IMR-90 (cell line): ENCODE measurements around the gene C22orf15. TPM values are rescaled to one million over a fixed set of nuclear protein-coding genes. Genes with fewer than 3 reads are reported as not detected.

ENCODE experiments used
- ATAC-seq: fragments of 200-7000 bp; cut with Tn5 transposase; 2 replicates; pipeline ENCODE4 v1.9.1; 2020; ENCODE audit warnings: low read depth, mild to moderate bottlenecking, moderate library complexity
- BruUV-seq: library from RNA; stranded (reverse); fragments of 400-500 nt; replicated peaks from 2 replicates; lab custom pipeline; 2021; lab: Mats Ljungman, UMichigan
- CTCF ChIA-PET: fragments of 300-600 bp; formaldehyde crosslinking; extraction: SDS; loops from one replicate; lab custom pipeline; 2021; ENCODE audit warnings: antibody characterized with exemption; lab: Yijun Ruan, JAX
- POLR2A ChIA-PET: fragments of 300-600 bp; sonication (Branson Sonifier 250); formaldehyde crosslinking; loops from one replicate; lab custom pipeline; 2022; ENCODE audit warnings: antibody characterized with exemption; ENCODE audit not compliant: unreplicated experiment; lab: Charles Lee
- DNase-seq: peaks from one replicate; pipeline ENCODE4 v3.0.0; 2013
- H2AFZ ChIP-seq: replicated peaks from 2 replicates; pipeline ENCODE3; 2013; ENCODE audit warnings: low read length, mild to moderate bottlenecking; ENCODE audit not compliant: poor library complexity
- H2AK5ac ChIP-seq: 2 replicates; pipeline ENCODE4 v1.6.1; 2013; ENCODE audit warnings: low read depth, low read length, inconsistent platforms
- H2AK9ac ChIP-seq: replicated peaks from 2 replicates; pipeline ENCODE3; 2013; ENCODE audit warnings: mild to moderate bottlenecking, low read depth, low read length, moderate library complexity; ENCODE audit not compliant: poor library complexity
- H2BK120ac ChIP-seq: 2 replicates; pipeline ENCODE4 v1.6.1; 2013; ENCODE audit warnings: low read depth, low read length, inconsistent platforms
- H2BK15ac ChIP-seq: 3 replicates; pipeline ENCODE4 v1.6.1; 2013; ENCODE audit warnings: low read depth, low read length, inconsistent platforms
- H2BK20ac ChIP-seq: 2 replicates; pipeline ENCODE4 v1.6.1; 2013; ENCODE audit warnings: low read depth, mild to moderate bottlenecking, inconsistent platforms, low read length, moderate library complexity
- H2BK5ac ChIP-seq: 2 replicates; pipeline ENCODE4 v1.6.1; 2013; ENCODE audit warnings: mild to moderate bottlenecking, low read depth, low read length, inconsistent platforms; ENCODE audit not compliant: poor library complexity, severe bottlenecking
- H3K14ac ChIP-seq: replicated peaks from 2 replicates; pipeline ENCODE4 v1.6.1; 2013; ENCODE audit warnings: low read depth, low read length, inconsistent platforms
- H3K18ac ChIP-seq: 2 replicates; pipeline ENCODE4 v1.6.1; 2013; ENCODE audit warnings: low read depth, low read length, control low read depth
- H3K23ac ChIP-seq: 2 replicates; pipeline ENCODE4 v1.6.1; 2013; ENCODE audit warnings: low read depth, low read length, inconsistent platforms
- H3K27ac ChIP-seq: 2 replicates; pipeline ENCODE4 v1.5.1; 2013; ENCODE audit warnings: mild to moderate bottlenecking, control low read depth, low read length; ENCODE audit not compliant: insufficient read depth
- H3K27me3 ChIP-seq: 2 replicates; pipeline ENCODE4 v1.6.1; 2013; ENCODE audit warnings: low read length; ENCODE audit not compliant: control insufficient read depth, insufficient read depth
- H3K36me3 ChIP-seq: 2 replicates; pipeline ENCODE4 v1.6.1; 2013; ENCODE audit warnings: low read length, mixed read lengths; ENCODE audit not compliant: control insufficient read depth, insufficient read depth
- H3K4ac ChIP-seq: 2 replicates; pipeline ENCODE4 v1.6.1; 2013; ENCODE audit warnings: low read depth, low read length, inconsistent platforms
- H3K4me1 ChIP-seq: 2 replicates; pipeline ENCODE4 v1.6.1; 2013; ENCODE audit warnings: low read length, mixed read lengths; ENCODE audit not compliant: control insufficient read depth, insufficient read depth
- H3K4me2 ChIP-seq: 2 replicates; pipeline ENCODE4 v1.6.1; 2013; ENCODE audit warnings: low read depth, mild to moderate bottlenecking, control low read depth, low read length, moderate library complexity
- H3K4me3 ChIP-seq: 2 replicates; pipeline ENCODE4 v1.5.1; 2013; ENCODE audit warnings: low read depth, mild to moderate bottlenecking, control low read depth, low read length, moderate library complexity; ENCODE audit not compliant: insufficient read depth
- H3K56ac ChIP-seq: 2 replicates; pipeline ENCODE4 v1.6.1; 2013; ENCODE audit warnings: low read length, inconsistent platforms; ENCODE audit not compliant: insufficient read depth; ENCODE audit errors: extremely low read depth
- H3K79me1 ChIP-seq, 2 experiments: 2 replicates each; pipeline ENCODE4 v1.6.1; 2013; ENCODE audit warnings: low read length in 2 of 2, inconsistent platforms in 1 of 2, low read depth in 1 of 2
- H3K9ac ChIP-seq: 2 replicates; pipeline ENCODE4 v1.6.1; 2013; ENCODE audit warnings: low read depth, low read length, control low read depth
- H3K9me1 ChIP-seq: 2 replicates; pipeline ENCODE4 v1.6.1; 2013; ENCODE audit warnings: low read length, inconsistent platforms; ENCODE audit not compliant: insufficient read depth
- H3K9me3 ChIP-seq: 2 replicates; pipeline ENCODE4 v1.6.1; 2013; ENCODE audit warnings: low read length; ENCODE audit not compliant: control insufficient read depth, insufficient read depth
- H4K20me1 ChIP-seq: 2 replicates; pipeline ENCODE4 v1.6.1; 2013; ENCODE audit warnings: low read length, inconsistent platforms; ENCODE audit not compliant: insufficient read depth
- H4K5ac ChIP-seq: 2 replicates; pipeline ENCODE4 v1.6.1; 2013; ENCODE audit warnings: mild to moderate bottlenecking, low read depth, low read length, control low read depth
- H4K8ac ChIP-seq, 2 experiments: 2 replicates each; pipeline ENCODE4 v1.6.1; 2013; ENCODE audit warnings: low read depth in 2 of 2, low read length in 2 of 2, control low read depth in 1 of 2, inconsistent platforms in 1 of 2
- H4K91ac ChIP-seq: 2 replicates; pipeline ENCODE4 v1.6.1; 2013; ENCODE audit warnings: low read depth, low read length, inconsistent platforms; ENCODE audit not compliant: insufficient read depth
- BHLHE40 ChIP-seq: fragments of 150-350 bp; IDR thresholded peaks from 2 replicates; pipeline ENCODE4 v1.6.1; 2016; ENCODE audit warnings: mild to moderate bottlenecking, low read depth, low read length
- CHD1 ChIP-seq: IDR thresholded peaks from 2 replicates; pipeline ENCODE4 v1.6.1; 2012; ENCODE audit warnings: low read depth, low read length, improper control_type of control experiment
- FOS ChIP-seq: fragments of 150-350 bp; IDR thresholded peaks from 2 replicates; pipeline ENCODE4 v1.6.1; 2016; ENCODE audit warnings: low read depth, low read length
- MAZ ChIP-seq: IDR thresholded peaks from 2 replicates; pipeline ENCODE4 v1.6.1; 2012; ENCODE audit warnings: low read depth, mild to moderate bottlenecking, low read length, improper control_type of control experiment, moderate library complexity, borderline replicate concordance
- POLR2A ChIP-seq: IDR thresholded peaks from 2 replicates; pipeline ENCODE4 v1.6.1; 2012; ENCODE audit warnings: mild to moderate bottlenecking, low read depth, low read length
- RAD21 ChIP-seq: IDR thresholded peaks from 2 replicates; pipeline ENCODE4 v1.6.1; 2012; ENCODE audit warnings: low read length, improper control_type of control experiment
- RCOR1 ChIP-seq: IDR thresholded peaks from 2 replicates; pipeline ENCODE4 v1.6.1; 2012; ENCODE audit warnings: mild to moderate bottlenecking, low read length, improper control_type of control experiment; ENCODE audit not compliant: insufficient replicate concordance
- RFX5 ChIP-seq: IDR thresholded peaks from 2 replicates; pipeline ENCODE4 v1.8.0; 2012; ENCODE audit warnings: low read depth, mild to moderate bottlenecking, low read length, moderate library complexity
- WGBS, 2 experiments: methylation state at CpG; one replicate each; pipeline versions ENCODE4 v1.1.5 to v1.1.7; 2013; ENCODE audit warnings: missing lambda C conversion rate in 2 of 2; ENCODE audit not compliant: insufficient read length in 1 of 2; ENCODE audit errors: extremely low coverage in 2 of 2; 5-methylcytosine and 5-hydroxymethylcytosine counted together
- dilution Hi-C: fragments of 300-500 bp; cut with HindIII; formaldehyde crosslinking; loops from one replicate; pipeline ENCODE4 v1.14.3; 2018; ENCODE audit warnings: low sequenced_read_pairs; ENCODE audit not compliant: unreplicated experiment
- in situ Hi-C: fragments of 300-500 bp; cut with MboI; formaldehyde crosslinking; loops from 3 replicates; pipeline ENCODE4 v1.14.3; 2019; ENCODE audit warnings: low sequenced_read_pairs, inconsistent platforms, mixed read lengths
- intact Hi-C: fragments of 100-400 bp; cut with micrococcal nuclease; formaldehyde crosslinking; loops from 2 replicates; pipeline ENCODE4 v1.10.0; 2022
- polyA plus RNA-seq, 3 experiments: library from polyadenylated mRNA; depleted of rRNA; stranded (reverse); fragments of >200 nt; gene quantifications; 2 replicates each; pipeline ENCODE4 v1.2.3, GENCODE V29; 2012; ENCODE audit warnings: low replicate concordance in 1 of 3
- total RNA-seq: library from RNA; depleted of rRNA; stranded (reverse); fragments of >200 nt; gene quantifications from 2 replicates; pipeline ENCODE4 v1.2.3, GENCODE V29; 2012

C22orf15 gene
- total and polyA plus RNA-seq, 2 of the 4 experiments (the other 2 are of a cell fraction) = 2.3 to 3.1 TPM

DNA sequence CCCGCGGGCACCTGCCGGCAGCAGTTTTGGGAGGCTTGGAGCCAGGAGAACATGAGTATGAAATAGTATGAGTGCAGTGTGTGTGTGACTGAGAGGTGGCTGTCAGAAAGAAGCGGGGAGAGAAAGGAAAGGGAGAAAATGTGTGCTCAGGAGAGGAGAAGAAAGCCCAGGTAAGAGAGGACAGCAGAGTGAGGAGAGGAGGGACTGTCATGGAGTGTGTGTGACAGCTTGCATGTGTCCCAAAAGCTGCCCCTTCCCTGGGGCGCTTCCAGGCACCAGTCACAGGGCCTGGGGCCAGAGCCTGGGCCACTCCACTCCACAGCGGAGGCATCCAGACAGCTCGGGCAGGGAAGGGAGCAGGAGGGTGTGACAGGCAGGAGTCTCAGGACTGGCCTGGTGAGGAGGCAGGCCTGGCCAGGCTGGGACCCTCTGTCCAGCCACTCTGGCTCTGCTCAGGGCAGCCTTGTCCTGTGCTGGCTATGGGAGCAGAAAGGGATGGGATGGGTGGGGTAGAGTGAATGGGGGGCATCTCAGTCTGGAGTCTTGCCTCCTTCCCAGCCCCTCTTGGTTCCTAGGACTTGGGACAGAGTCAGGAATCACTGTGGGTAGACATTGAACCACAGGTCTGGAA lies 10.8 kb downstream of the C22orf15 start:
- Histone ChIP-seq H4K20me1 (no peaks in the 10 kb centered on the region), H3K9me1 (peaks cover 12% of the 10 kb centered on the region), H3K4me1 (peaks cover 23% of the 10 kb centered on the region; the same call in 1 of the 2 replicates), H3K36me3 (no peaks in the 10 kb centered on the region), H3K4me3 (no peak overlapping the region; the same call in 1 of the 2 replicates), H3K9me3 (no peaks in the 10 kb centered on the region), H3K9ac (no peak overlapping the region), H2BK5ac (no peak overlapping the region), H4K5ac (no peak overlapping the region), H2BK120ac (no peak overlapping the region), H3K23ac (peak overlapping the region; percentile 82; the same call in 1 of the 2 replicates), H3K56ac (no peak overlapping the region), H3K14ac (no peak overlapping the region), H2AK9ac (peak overlapping the region; percentile 92), H4K91ac (no peak overlapping the region), H2AFZ (peak overlapping the region; percentile 92), H2BK20ac (no peak overlapping the region), H3K18ac (no peak overlapping the region), H3K27ac (no peak overlapping the region), H2BK15ac (no peak overlapping the region), H3K4ac (peak overlapping the region; percentile 67; the same call in 1 of the 2 replicates), H4K8ac (peak overlapping the region in 1 of 2 experiments; percentile 28; a peak in 2 of 4 replicates), H2AK5ac (peak overlapping the region; percentile 17), H3K27me3 (no peaks in the 10 kb centered on the region), H3K4me2 (peak overlapping the region; percentile 77; the same call in 1 of the 2 replicates), H3K79me1 (peaks cover 0 to 7% of the 10 kb centered on the region in 2 experiments; a peak in 1 of 4 replicates)
- ChIA-PET CTCF (interaction anchor here (1.4 kb wide), 1 partner anchor 16 kb away, joined by 4 read pairs; no protein-coding TSS in a partner anchor), POLR2A (no interaction called here)
- WGBS, 2 experiments = 38% methylated on average over 5 of the region's 7 CpGs; no CpG with 5 or more reads in 1 of the 2 experiments
- dilution Hi-C loops = no loop called here
- no peak for ATAC-seq
- BruUV-seq = no TSS peak
- TF ChIP-seq CHD1 = no peak
- TF ChIP-seq MAZ = no peak
- TF ChIP-seq RAD21 = no peak
- no peak for TF ChIP-seq RFX5
- TF ChIP-seq FOS = no peak
- no peak for TF ChIP-seq RCOR1
- no peak for TF ChIP-seq BHLHE40
- no peak for TF ChIP-seq POLR2A
- in situ Hi-C loops = no loop called here
- DNase-seq = no peak
- intact Hi-C loops = loop anchor here (5.0 to 10.0 kb wide), 2 partner anchors 74 to 181 kb away; no protein-coding TSS in a partner anchor
